Prostate gland (tissue), 2 donors: ENCODE results near the gene PTRHD1. TPM values are rescaled to one million over a fixed set of nuclear protein-coding genes. Genes with fewer than 3 reads are reported as not detected.

Experiments
- DNase-seq: peaks from one replicate; pipeline ENCODE4 v3.0.0-alpha.2; 2019; ENCODE audit warnings: low spot score
- H3K27ac ChIP-seq, 2 donors: fragments of 200-600 bp; sonication (generic); 2 replicates each; pipeline ENCODE4 v1.5.1; 2017 to 2019
- H3K27me3 ChIP-seq: fragments of 200-600 bp; sonication (generic); replicated peaks from 2 replicates; pipeline ENCODE4 v1.5.1; 2019; ENCODE audit not compliant: insufficient read depth
- H3K36me3 ChIP-seq, 2 donors: fragments of 200-600 bp; sonication (generic); 1 replicate in 1 of 2; 2 replicates in 1 of 2; pipeline versions ENCODE4 v1.5.1 to v1.8.1; 2017 to 2019
- H3K4me1 ChIP-seq: fragments of 200-600 bp; sonication (generic); replicated peaks from 2 replicates; pipeline ENCODE4 v1.5.1; 2019
- H3K4me3 ChIP-seq, 2 donors: fragments of 200-600 bp; sonication (generic); 2 replicates each; pipeline ENCODE4 v1.5.1; 2017 to 2019
- H3K9me3 ChIP-seq: fragments of 200-600 bp; sonication (generic); 2 replicates; pipeline ENCODE4 v1.5.1; 2017
- POLR2A ChIP-seq: fragments of 450-650 bp; IDR thresholded peaks from one replicate; pipeline ENCODE4 v1.6.1; 2016; ENCODE audit warnings: antibody characterized with exemption, mild to moderate bottlenecking
- POLR2AphosphoS5 ChIP-seq: sonication (generic); formaldehyde crosslinking; IDR thresholded peaks from one replicate; pipeline ENCODE4 v1.6.1; 2017; ENCODE audit warnings: antibody characterized with exemption
- WGBS: methylation state at CpG from one replicate; pipeline ENCODE4 v1.1.5; 2018; 5-methylcytosine and 5-hydroxymethylcytosine counted together
- intact Hi-C: fragments of 100-400 bp; cut with DNase I; formaldehyde crosslinking; loops from one replicate; pipeline ENCODE4 v1.14.2; 2022
- total RNA-seq, 2 donors: library from RNA; depleted of rRNA; stranded (reverse); fragments of >200 nt; gene quantifications; one replicate each; pipeline ENCODE4 v1.1.0, GENCODE V29; 2016
- TF ChIP-seq, protein P1 (sequence below), 4 experiments: fragments of 200-600 bp in 2 of 4; fragments of 450-650 bp in 2 of 4; sonication (generic) in 2 of 4; IDR thresholded peaks; 1 replicate in 3 of 4; 2 replicates in 1 of 4; pipeline ENCODE4 v1.5.1; 2016 to 2019; ENCODE audit warnings: antibody characterized with exemption in 4 of 4, mild to moderate bottlenecking in 2 of 4, moderate library complexity in 2 of 4

The PTRHD1 gene
- total RNA-seq, 2 donors from 2014 or later, result 33.9 to 38.6 TPM

DNA sequence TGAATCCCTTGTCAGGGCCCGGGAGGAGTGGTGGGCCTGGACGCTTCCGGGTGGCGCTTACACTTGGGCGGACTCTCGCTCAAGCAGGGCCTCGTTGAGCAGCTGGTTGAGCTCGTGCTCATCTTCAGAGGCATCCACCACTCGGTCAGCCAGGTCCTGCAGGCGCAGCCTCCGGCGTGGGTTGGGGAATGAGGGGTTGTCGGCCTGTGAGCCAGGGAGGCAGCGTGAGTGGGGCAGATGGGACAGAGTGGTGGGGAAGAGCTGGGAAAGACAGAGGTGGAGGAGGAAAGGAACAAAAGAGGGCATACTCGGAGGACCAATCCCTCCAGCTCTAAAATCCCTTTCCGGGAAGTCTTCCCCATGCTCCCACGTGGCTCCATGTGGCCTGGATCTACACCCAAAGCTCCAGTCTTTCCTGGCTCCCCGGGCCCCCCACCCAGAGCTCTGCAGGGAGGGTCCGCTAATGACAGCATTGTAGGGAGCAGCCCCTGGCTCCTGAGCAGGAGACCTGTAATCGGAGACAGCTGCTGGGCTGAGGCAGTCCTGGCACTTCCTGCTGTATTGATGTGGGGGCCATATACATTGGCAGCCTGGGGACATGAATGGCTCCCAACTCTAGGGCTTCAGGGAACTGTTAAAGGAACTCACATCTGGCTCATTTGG lies 41.7 kb upstream of the PTRHD1 start:
- H3K36me3 ChIP-seq, result no peaks in the 10 kb centered on the region
- no peak for DNase-seq
- no peaks in the 10 kb centered on the region for H3K9me3 ChIP-seq
- 90% methylated on average over 20 of the region's 20 CpGs for WGBS
- no peak overlapping the region for H3K4me3 ChIP-seq
- TF ChIP-seq POLR2AphosphoS5 (no peak), POLR2A (no peak)
- TF ChIP-seq, protein P1, sequence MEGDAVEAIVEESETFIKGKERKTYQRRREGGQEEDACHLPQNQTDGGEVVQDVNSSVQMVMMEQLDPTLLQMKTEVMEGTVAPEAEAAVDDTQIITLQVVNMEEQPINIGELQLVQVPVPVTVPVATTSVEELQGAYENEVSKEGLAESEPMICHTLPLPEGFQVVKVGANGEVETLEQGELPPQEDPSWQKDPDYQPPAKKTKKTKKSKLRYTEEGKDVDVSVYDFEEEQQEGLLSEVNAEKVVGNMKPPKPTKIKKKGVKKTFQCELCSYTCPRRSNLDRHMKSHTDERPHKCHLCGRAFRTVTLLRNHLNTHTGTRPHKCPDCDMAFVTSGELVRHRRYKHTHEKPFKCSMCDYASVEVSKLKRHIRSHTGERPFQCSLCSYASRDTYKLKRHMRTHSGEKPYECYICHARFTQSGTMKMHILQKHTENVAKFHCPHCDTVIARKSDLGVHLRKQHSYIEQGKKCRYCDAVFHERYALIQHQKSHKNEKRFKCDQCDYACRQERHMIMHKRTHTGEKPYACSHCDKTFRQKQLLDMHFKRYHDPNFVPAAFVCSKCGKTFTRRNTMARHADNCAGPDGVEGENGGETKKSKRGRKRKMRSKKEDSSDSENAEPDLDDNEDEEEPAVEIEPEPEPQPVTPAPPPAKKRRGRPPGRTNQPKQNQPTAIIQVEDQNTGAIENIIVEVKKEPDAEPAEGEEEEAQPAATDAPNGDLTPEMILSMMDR (IDR thresholded peaks at IDR 0.05), result no peak
- H3K27ac ChIP-seq, result no peak overlapping the region
- intact Hi-C loops, result loop anchor here (10.0 kb wide), 1 partner anchor 300 kb away; no protein-coding TSS in a partner anchor
- no peaks in the 10 kb centered on the region for H3K27me3 ChIP-seq
- H3K4me1 ChIP-seq, result no peaks in the 10 kb centered on the region

DNA sequence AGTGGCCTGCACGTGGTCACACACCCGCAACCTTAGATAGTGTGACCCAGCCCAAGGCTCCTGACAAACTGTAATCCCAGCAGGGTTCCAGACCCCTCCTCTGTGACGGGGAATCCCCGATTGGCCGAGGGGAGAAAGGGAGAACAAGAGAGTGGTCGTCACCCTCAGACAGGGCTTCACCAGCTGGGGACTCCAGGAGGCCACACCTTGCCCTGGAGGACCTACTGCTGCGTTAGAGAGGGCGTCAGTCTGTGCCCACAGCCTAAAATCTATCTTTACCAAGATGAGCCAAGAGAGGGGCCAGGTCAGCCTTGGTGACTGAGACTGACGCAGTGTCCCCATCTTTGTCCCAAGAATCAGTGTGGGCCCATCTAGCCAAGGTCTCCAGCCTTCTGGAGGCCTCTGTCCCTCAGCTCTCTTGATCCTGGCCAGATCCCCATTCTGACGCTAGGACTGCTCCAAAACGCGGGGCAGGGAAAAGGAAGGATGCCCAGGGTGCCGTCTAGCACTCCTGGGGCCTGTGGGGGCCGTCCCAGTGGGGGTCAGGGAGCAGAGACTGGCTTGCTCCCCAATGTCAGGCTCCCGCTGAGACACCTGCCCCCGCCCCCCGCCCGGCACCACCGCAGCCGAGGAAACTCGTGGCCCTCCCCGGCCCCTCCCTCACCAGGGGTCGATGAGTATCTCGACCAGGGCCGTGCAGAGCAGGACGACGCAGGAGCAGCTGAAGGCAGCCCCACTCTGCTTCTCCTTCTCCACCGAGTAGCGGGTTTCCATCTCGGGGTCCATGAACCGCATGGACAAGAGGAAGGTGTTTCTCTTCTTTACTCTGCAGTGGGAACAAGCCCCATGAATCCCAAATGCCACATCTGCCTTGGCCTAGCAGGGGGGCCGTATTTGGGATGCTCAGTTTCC lies 40.9 kb upstream of the PTRHD1 start:
- Histone ChIP-seq H3K27ac (no peak overlapping the region), H3K4me1 (no peaks in the 10 kb centered on the region), H3K4me3 (no peak overlapping the region), H3K9me3 (no peaks in the 10 kb centered on the region), H3K36me3 (no peaks in the 10 kb centered on the region), H3K27me3 (no peaks in the 10 kb centered on the region)
- no peak for DNase-seq
- intact Hi-C loops, result loop anchor here (10.0 kb wide), 1 partner anchor 301 kb away; no protein-coding TSS in a partner anchor
- TF ChIP-seq, protein P1 (IDR thresholded peaks at IDR 0.05), result no peak
- TF ChIP-seq POLR2AphosphoS5 (no peak), POLR2A (no peak)
- WGBS, result 93% methylated on average over 32 of the region's 32 CpGs

DNA sequence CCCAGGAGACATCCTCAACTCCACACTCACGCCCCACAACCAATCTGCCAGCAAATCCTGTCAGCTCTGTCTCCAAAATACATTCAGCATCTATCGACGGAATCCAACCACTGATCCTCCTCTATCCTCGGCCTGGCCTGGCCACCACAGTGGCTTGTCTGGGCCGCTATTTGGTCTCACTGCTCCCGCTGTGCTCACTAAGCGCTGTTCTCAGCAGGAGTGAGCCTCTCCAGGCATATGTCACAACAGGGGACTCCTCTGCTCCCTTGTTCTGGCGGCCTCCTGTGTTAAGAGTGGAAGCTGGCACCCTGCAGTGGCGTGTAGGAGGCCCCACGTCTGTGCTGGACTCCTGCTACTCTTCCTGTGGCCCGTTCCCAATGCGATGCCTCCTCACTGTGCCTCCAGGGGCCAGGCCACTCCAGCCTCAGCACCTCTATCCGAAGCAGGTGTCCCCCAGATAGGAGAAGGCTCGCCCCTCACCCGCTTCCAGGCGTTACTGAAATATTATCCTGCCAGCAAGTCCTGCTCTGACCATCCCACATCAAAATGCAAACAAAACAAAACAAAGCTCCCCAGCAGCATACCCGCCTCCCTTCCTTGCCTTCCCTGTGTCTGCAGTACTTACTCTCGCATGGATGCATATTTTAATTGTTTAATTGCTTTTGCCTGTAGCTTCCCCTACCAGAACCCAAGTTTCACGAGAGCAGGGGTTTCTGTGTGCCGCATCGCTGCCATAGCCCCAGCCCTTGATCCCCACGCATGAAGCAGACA lies 39.9 kb upstream of the PTRHD1 start:
- 88% methylated on average over 22 of the region's 22 CpGs for WGBS
- Histone ChIP-seq H3K27me3 (no peaks in the 10 kb centered on the region), H3K36me3 (no peaks in the 10 kb centered on the region), H3K4me1 (no peaks in the 10 kb centered on the region), H3K9me3 (no peaks in the 10 kb centered on the region), H3K4me3 (no peak overlapping the region), H3K27ac (no peak overlapping the region)
- intact Hi-C loops, result loop anchor here (10.0 kb wide), 1 partner anchor 302 kb away; no protein-coding TSS in a partner anchor
- TF ChIP-seq, protein P1 (IDR thresholded peaks at IDR 0.05), result no peak
- TF ChIP-seq POLR2A, result no peak
- TF ChIP-seq POLR2AphosphoS5, result no peak
- DNase-seq, result no peak

DNA sequence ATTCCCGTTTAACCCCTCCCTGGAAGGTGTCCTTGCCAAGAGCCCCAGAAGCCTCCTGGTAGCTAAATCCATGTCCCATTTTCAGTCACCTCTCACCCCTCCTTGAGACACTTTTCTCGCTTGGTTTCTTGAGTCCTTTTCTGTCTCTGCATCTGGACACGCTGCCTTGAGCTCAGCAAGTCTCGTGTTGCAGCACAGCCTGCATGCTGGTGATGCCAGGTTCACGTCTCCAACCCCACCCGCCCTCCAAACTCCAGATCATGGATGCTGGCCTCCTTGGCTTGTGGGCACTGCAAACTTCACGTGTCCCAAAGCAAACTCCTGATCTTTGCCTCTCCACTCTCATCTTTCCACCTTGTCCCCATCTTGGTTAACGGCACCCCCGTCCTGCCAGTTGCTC lies 39.3 kb upstream of the PTRHD1 start:
- Histone ChIP-seq H3K4me3 (no peak overlapping the region), H3K27me3 (no peaks in the 10 kb centered on the region), H3K9me3 (no peaks in the 10 kb centered on the region), H3K4me1 (no peaks in the 10 kb centered on the region), H3K36me3 (no peaks in the 10 kb centered on the region), H3K27ac (no peak overlapping the region)
- TF ChIP-seq POLR2A (no peak), POLR2AphosphoS5 (no peak)
- TF ChIP-seq, protein P1 (IDR thresholded peaks at IDR 0.05), result no peak
- WGBS, result 67% methylated on average over 9 of the region's 9 CpGs
- DNase-seq, result no peak
- intact Hi-C loops, result loop anchor here (10.0 kb wide), 1 partner anchor 302 kb away; no protein-coding TSS in a partner anchor
